Stimulated activated naive B cell treated with anti-CD40 and anti-IgM and Interleukin-4, amounts not matched to agents 10 μg/mL and 1 μg/mL and 100 μg/mL, for 72 hours (primary cell): ENCODE measurements around the gene RRP1B.
A peak's percentile ranks its signal among the peaks of the same experiment; 100 is the strongest.
"Not testable (repeated sequence)": the region's sequence is repeated elsewhere in the genome, so short reads cannot be mapped to it uniquely, and the experiment has no call there.

ENCODE experiments used
- ATAC-seq, 2 donors: fragments of 150-1000 bp; cut with Tn5 transposase; replicated peaks; 2 replicates each; pipeline ENCODE4 v1.10.0; 2021; ENCODE audit warnings: moderate library complexity in 1 of 2
- DNase-seq: peaks from one replicate; pipeline ENCODE4 v3.0.0; 2021
- H3K27ac Mint-ChIP-seq: one replicate; pipeline ENCODE4 v1.8.0; 2022; ENCODE audit warnings: mild to moderate bottlenecking, mixed read lengths
- H3K27me3 Mint-ChIP-seq, 2 donors: one replicate each; pipeline ENCODE4 v1.8.0; 2022; ENCODE audit warnings: mixed read lengths in 2 of 2
- H3K36me3 Mint-ChIP-seq, 2 donors: one replicate each; pipeline ENCODE4 v1.8.0; 2022; ENCODE audit warnings: mixed read lengths in 2 of 2, mild to moderate bottlenecking in 1 of 2
- H3K4me1 Mint-ChIP-seq, 2 donors: one replicate each; pipeline ENCODE4 v1.8.0; 2022; ENCODE audit warnings: mixed read lengths in 2 of 2, mild to moderate bottlenecking in 1 of 2
- H3K4me3 Mint-ChIP-seq, 2 donors: one replicate each; pipeline ENCODE4 v1.8.0; 2022; ENCODE audit warnings: mild to moderate bottlenecking in 2 of 2, mixed read lengths in 2 of 2, moderate library complexity in 1 of 2
- H3K9me3 Mint-ChIP-seq, 2 donors: one replicate each; pipeline ENCODE4 v1.8.0; 2022; ENCODE audit warnings: mixed read lengths in 2 of 2, mild to moderate bottlenecking in 1 of 2

RRP1B gene

GRCh38 chr21:43646550-43647260 lies 12.7 kb upstream of the RRP1B start:
- Mint-ChIP-seq H3K27ac (no peak overlapping the region), H3K9me3 (no peaks in the 10 kb centered on the region), H3K4me3 (peak overlapping the region; percentile 53 to 60), H3K27me3 (peaks cover 0 to 7% of the 10 kb centered on the region in 2 donors), H3K4me1 (peaks cover 9 to 17% of the 10 kb centered on the region in 2 donors), H3K36me3 (no peaks in the 10 kb centered on the region)
- DNase-seq, result peak; percentile 77
- peak; percentile 95 for ATAC-seq

DNA sequence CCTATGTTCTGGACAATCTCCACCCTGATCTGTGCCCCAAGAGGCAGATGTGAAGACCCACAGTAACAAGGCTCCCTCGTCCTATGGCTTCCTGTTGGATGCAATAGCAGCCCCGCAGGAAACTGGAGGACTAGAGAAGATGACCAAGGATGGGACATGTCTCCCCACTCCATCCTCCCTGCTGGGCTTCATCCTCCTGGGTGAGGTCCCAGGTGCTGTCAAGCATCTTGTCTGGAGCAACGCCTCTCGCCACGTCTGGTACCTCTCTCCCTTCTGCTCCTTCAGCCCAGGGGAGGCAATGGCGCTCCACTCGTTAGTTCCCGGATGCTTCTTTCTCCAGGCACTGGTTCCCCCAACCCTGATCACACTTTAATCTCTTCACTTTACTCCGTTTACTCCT lies 11.2 kb upstream of the RRP1B start:
- H3K27ac Mint-ChIP-seq, result no peak overlapping the region
- DNase-seq (no peak), ATAC-seq (no peak)
- no peak overlapping the region for H3K4me3 Mint-ChIP-seq
- H3K27me3 Mint-ChIP-seq, result peaks cover 0 to 7% of the 10 kb centered on the region in 2 donors
- no peaks in the 10 kb centered on the region for H3K36me3 Mint-ChIP-seq
- peaks cover 9 to 17% of the 10 kb centered on the region in 2 donors for H3K4me1 Mint-ChIP-seq
- H3K9me3 Mint-ChIP-seq, result no peaks in the 10 kb centered on the region

GRCh38 chr21:43651926-43652325 lies 7.4 kb upstream of the RRP1B start:
- not testable (repeated sequence) for H3K9me3 Mint-ChIP-seq, H3K27me3 Mint-ChIP-seq, H3K4me3 Mint-ChIP-seq, H3K4me1 Mint-ChIP-seq, DNase-seq, H3K36me3 Mint-ChIP-seq, H3K27ac Mint-ChIP-seq, ATAC-seq

DNA sequence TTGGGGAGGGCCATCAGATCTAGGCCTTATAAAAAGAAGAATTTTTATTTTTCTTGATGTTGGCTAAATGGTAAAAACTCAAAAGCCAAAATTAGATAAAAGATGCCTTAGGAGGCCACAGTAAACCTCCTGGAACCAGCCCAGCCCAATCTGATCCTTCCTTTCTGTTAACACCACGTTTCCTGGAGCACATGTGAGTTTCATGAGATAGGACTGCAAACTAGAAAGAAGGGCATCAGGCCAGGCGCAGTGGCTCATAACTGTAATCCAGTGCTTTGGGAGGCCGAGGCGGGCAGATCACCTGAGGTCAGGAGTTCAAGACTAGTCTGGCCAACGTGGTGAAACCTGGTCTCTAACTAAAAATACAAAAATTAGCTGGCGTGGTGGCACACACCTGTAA lies 6.7 kb upstream of the RRP1B start:
- peaks cover 3 to 5% of the 10 kb centered on the region in 2 donors for H3K4me1 Mint-ChIP-seq
- no peaks in the 10 kb centered on the region for H3K36me3 Mint-ChIP-seq
- H3K9me3 Mint-ChIP-seq, result no peaks in the 10 kb centered on the region
- no peak overlapping the region for H3K4me3 Mint-ChIP-seq
- H3K27me3 Mint-ChIP-seq, result peaks cover 0 to 7% of the 10 kb centered on the region in 2 donors
- no peak for DNase-seq
- no peak for ATAC-seq
- H3K27ac Mint-ChIP-seq, result no peak overlapping the region

DNA sequence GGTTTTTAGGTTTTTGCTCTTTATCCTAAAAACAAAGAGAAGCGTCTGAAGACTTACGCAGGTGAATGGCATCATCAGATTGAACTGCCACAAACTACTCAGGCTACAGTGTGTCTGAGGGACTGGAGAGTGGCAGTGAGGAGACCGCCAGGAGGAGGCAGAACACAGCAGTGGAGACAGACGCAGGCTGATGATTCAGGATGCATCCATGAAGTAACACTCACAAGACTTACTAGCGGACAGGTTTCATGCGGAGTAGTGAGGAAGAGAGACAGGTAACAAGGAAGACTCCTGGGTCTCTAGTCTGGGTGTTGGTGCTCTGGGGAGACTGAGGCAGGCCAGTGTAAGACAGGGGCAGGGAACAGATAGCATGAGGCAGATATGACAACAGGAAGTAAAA lies 5.7 kb upstream of the RRP1B start:
- ATAC-seq, result no peak
- no peak for DNase-seq
- Mint-ChIP-seq H3K9me3 (no peaks in the 10 kb centered on the region), H3K27me3 (no peaks in the 10 kb centered on the region), H3K4me1 (peaks cover 3 to 5% of the 10 kb centered on the region in 2 donors), H3K36me3 (no peaks in the 10 kb centered on the region), H3K4me3 (no peak overlapping the region), H3K27ac (no peak overlapping the region)

DNA sequence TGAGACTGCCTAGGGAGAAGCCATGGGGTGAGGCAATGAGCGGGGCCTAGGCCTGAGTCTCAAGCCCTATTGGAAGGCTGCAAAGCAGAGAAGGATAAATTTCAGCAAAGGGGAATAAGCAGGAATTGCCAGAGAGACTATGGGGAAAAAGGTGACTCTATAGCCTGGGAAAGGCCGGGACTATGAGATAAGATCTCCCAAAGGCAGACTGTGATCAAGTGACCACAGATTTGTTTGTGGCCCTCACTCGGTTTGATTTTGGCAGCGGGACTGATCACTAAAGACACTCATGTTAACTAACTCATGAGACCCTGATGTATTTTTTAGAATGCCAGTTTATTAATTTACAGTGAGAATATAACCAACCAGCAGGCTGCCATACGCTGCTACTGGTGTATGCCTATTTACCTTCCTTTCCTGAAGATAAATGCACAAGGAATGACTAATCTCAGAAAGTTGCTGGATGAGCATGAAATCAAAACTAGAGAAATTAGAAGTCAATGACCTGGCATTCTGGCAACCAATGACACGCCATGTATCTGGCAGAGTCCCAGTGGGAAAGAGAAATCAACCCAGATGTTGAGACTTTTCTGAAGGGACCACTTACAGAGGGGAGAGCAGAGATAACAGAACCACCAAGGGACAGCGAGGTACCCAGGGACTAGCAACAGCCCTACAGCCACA lies 4.4 kb upstream of the RRP1B start:
- Mint-ChIP-seq H3K4me3 (no peak overlapping the region), H3K9me3 (no peaks in the 10 kb centered on the region), H3K36me3 (no peaks in the 10 kb centered on the region), H3K27ac (no peak overlapping the region), H3K27me3 (no peaks in the 10 kb centered on the region), H3K4me1 (peaks cover 6 to 16% of the 10 kb centered on the region in 2 donors)
- ATAC-seq (no peak), DNase-seq (no peak)

DNA sequence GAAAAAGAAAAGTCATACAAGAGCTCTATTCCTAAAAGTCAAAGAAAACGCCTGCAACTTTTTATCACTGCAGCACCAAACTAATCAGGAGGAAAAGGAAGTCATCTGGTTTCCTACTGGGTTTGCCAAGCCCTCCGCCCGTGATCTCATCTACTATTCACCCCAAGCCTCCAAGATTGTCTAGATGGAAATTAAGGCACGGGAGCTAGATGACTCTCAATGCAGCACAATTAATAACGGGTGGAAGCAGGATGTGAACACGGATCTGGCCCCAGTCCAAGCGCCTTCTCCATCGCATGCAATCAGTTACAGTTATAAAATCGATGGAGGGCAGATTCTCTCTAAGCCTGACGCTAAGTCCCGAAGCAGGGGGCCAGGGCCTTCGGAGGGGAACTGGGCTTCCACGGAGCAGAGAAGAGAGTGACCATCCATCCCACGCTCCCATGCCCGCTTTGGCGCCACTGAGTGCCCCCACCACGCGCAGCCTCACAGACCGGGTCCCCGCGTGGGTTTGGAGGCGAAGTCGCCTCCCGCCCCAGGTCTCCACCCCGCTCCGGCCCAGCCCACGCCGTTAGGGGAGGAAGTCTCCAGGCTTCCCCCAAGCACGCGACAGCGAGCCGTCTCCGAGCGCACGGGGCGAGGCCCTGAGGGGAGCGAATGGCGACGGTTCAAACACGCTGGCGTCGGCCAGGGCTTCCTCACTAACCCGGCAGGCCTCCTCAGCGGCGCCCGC lies 1.8 kb upstream of the RRP1B start:
- Mint-ChIP-seq H3K27me3 (no peaks in the 10 kb centered on the region), H3K36me3 (peaks cover 7 to 12% of the 10 kb centered on the region in 2 donors), H3K9me3 (no peaks in the 10 kb centered on the region), H3K4me1 (peaks cover 23 to 37% of the 10 kb centered on the region in 2 donors), H3K4me3 (peak overlapping the region in 1 of 2 donors; percentile 30), H3K27ac (no peak overlapping the region)
- DNase-seq (no peak), ATAC-seq (no peak)

DNA sequence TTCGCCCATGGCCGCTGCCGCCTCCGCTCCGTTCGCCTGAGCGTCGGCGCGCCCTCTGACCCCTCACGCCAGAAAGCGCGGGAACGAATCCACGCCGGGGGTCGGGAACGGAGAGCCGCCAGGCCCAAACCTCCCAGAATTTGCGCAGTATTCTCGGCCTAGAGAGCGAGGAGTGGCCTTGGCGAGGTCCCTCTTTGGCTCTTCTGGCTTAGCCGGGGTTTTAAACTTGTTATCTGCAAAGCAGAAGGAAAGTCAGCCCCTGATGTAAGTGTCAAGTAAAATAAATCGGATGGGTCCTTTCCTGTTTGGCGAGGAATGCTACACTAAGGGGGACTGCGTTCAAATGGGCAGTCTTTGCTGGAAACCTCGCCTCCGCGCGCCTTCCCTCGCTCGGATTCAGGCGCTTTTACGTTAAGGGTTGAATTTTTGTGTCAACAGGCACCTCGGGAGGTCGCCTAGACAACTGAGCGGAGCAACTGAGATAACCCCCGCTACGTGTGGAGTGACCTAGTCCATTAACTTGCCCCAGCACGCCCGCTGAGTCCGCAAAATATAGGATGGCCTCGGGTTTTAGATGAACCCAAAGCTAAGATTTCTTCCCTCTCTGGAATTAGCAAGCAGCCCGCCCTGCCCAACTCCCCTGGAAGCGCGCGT lies 1.1 kb upstream of the RRP1B start:
- Mint-ChIP-seq H3K4me3 (peak overlapping the region; percentile 25 to 95), H3K27me3 (no peaks in the 10 kb centered on the region), H3K36me3 (peaks cover 7 to 12% of the 10 kb centered on the region in 2 donors), H3K4me1 (peaks cover 23 to 37% of the 10 kb centered on the region in 2 donors), H3K9me3 (no peaks in the 10 kb centered on the region), H3K27ac (no peak overlapping the region)
- no peak for ATAC-seq
- DNase-seq, result no peak

DNA sequence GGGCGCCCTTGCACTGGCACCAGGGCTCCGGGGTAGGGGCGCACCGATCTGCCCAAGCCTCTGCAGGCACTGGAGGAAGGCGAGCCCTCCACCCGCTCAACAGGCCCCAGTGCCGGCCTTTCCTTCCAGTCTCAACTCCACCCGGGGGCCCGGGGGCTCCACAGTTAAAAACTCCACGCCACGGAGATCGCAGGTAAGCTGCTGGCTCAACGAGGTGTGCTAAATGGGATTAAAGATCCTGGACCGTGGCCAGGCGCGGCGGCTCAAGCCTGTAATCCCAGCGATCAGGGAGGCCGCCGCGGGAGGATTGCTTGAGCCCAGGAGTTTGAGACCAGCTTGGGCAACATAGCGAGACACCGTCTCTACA lies 608 bp upstream of the RRP1B start:
- Mint-ChIP-seq H3K27ac (peak overlapping the region; percentile 95), H3K4me1 (peaks cover 23 to 38% of the 10 kb centered on the region in 2 donors), H3K4me3 (peak overlapping the region; percentile 89 to 95), H3K27me3 (no peaks in the 10 kb centered on the region), H3K9me3 (no peaks in the 10 kb centered on the region), H3K36me3 (peaks cover 8 to 12% of the 10 kb centered on the region in 2 donors)
- DNase-seq, result no peak
- ATAC-seq, result no peak

GRCh38 chr21:43662286-43662685 lies 2.9 kb downstream of the RRP1B start:
- no peak overlapping the region for H3K4me3 Mint-ChIP-seq
- no peaks in the 10 kb centered on the region for H3K27me3 Mint-ChIP-seq
- H3K27ac Mint-ChIP-seq, result no peak overlapping the region
- H3K9me3 Mint-ChIP-seq, result peaks cover 0 to 2% of the 10 kb centered on the region in 2 donors
- ATAC-seq, result no peak
- no peak for DNase-seq
- peaks cover 33 to 42% of the 10 kb centered on the region in 2 donors for H3K36me3 Mint-ChIP-seq
- H3K4me1 Mint-ChIP-seq, result peaks cover 34 to 65% of the 10 kb centered on the region in 2 donors

DNA sequence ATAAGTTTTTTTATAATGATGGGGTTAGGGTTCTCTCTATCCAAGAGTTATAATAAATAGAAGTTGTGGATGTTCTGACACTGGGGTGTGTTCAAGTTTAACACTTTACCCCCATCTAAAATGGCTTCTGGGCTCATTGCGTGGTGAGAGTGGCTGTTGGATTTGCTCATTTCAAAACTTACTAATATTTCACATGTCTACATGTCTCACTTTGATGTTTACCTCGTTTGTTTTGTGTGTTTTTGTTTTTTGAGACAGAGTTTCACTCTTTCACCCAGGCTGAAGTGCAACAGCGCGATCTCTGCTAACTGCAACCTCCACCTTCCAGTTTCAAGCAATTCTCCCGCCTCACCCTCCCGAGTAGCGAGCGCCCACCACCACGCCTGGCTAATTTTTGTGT lies 3.7 kb downstream of the RRP1B start:
- peaks cover 36 to 45% of the 10 kb centered on the region in 2 donors for H3K36me3 Mint-ChIP-seq
- no peak overlapping the region for H3K27ac Mint-ChIP-seq
- DNase-seq, result no peak
- H3K27me3 Mint-ChIP-seq, result no peaks in the 10 kb centered on the region
- H3K4me1 Mint-ChIP-seq, result peaks cover 36 to 69% of the 10 kb centered on the region in 2 donors
- H3K9me3 Mint-ChIP-seq, result peaks cover 0 to 2% of the 10 kb centered on the region in 2 donors
- no peak for ATAC-seq
- no peak overlapping the region for H3K4me3 Mint-ChIP-seq

DNA sequence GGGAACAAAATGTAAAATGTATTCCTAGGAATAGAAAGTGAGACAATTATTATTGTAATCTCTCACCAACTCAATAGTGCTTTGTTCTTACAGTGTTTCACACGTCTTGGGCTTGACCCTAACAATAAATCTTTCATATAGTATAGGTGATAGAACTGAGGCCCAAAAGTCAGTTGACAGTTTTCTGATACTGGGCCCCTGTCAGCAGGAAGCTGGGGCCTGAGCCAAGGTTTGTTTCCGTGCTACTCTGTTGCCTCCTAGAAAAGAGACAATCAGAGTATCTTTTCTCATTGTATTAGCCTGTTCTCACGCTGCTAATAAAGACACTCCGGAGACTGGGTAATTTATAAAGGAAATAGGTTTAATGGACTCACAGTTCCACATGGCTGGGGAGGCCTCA lies 5.0 kb downstream of the RRP1B start:
- H3K36me3 Mint-ChIP-seq, result peaks cover 36 to 45% of the 10 kb centered on the region in 2 donors

GRCh38 chr21:43665879-43666278 lies 6.5 kb downstream of the RRP1B start:
- DNase-seq (no peak), ATAC-seq (no peak)
- Mint-ChIP-seq H3K9me3 (peaks cover 0 to 2% of the 10 kb centered on the region in 2 donors), H3K4me1 (peaks cover 28 to 54% of the 10 kb centered on the region in 2 donors), H3K27me3 (no peaks in the 10 kb centered on the region), H3K27ac (peak overlapping the region; percentile 25), H3K36me3 (peaks cover 40 to 49% of the 10 kb centered on the region in 2 donors), H3K4me3 (no peak overlapping the region)

More for the DNA sequence above, 5.0 kb downstream of the RRP1B start:
- H3K4me1 Mint-ChIP-seq, result peaks cover 34 to 66% of the 10 kb centered on the region in 2 donors
- no peaks in the 10 kb centered on the region for H3K27me3 Mint-ChIP-seq
- H3K9me3 Mint-ChIP-seq, result peaks cover 0 to 2% of the 10 kb centered on the region in 2 donors
- DNase-seq (no peak), ATAC-seq (no peak)
- H3K4me3 Mint-ChIP-seq, result no peak overlapping the region
- no peak overlapping the region for H3K27ac Mint-ChIP-seq
